ENCODE measurements around the gene MID1IP1. TPM values are rescaled to one million over a fixed set of nuclear protein-coding genes. Genes with fewer than 3 reads are reported as not detected.

The MID1IP1 gene
- total RNA-seq, 1 experiment from 2014 or later = 100 TPM

DNA sequence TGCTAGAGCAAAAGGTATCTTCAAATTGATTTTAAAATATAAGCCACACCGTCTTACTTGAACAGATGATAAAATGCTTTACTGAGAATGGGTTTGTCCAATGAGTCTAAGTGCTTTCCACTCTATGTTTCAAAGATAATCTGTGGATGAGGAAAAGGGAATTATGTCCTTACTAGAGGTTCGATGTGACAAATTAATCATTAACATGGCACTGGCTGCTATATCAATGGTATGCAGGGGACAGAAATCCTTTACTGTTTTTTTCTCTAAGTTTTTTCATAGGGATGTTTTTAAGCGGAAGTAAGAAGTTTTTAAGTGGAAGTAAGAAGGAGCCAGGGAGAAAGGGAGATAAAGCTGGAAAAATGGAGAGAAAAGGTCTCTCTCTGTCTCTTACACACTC lies 38.0 kb downstream of the MID1IP1 start:
- no peak for DNase-seq
- Histone ChIP-seq H3K14ac (ENCODE audit: insufficient read depth, low read length) (no peak overlapping the region), H3K23ac (ENCODE audit: insufficient read length, low read depth, low read length) (no peak overlapping the region), H3K4me1 (ENCODE audit: insufficient read depth, low read length) (no peaks in the 10 kb centered on the region), H3K4me2 (ENCODE audit: insufficient read depth, insufficient read length, low read length) (no peak overlapping the region), H3K9ac (ENCODE audit: extremely low read depth, insufficient read length, low read length) (no peak overlapping the region), H2BK20ac (ENCODE audit: low read depth, low read length, poor library complexity, severe bottlenecking) (no peak overlapping the region), H2BK15ac (ENCODE audit: low read depth, low read length) (no peak overlapping the region), H2AFZ (ENCODE audit: low read length) (no peak overlapping the region), H4K8ac (replicated peaks; ENCODE audit: insufficient read length, low read depth, low read length) (no peak overlapping the region), H3K27ac (ENCODE audit: insufficient read length, low read depth, low read length) (no peak overlapping the region), H3K18ac (ENCODE audit: insufficient read length, low read depth, low read length) (no peak overlapping the region), H3K56ac (ENCODE audit: insufficient read length, low read depth, low read length) (no peak overlapping the region), H3T11ph (ENCODE audit: low read length) (no peak overlapping the region), H2BK120ac (ENCODE audit: low read depth, low read length, poor library complexity, severe bottlenecking) (no peak overlapping the region), H3K4ac (ENCODE audit: low read depth, low read length) (no peak overlapping the region), H3K79me2 (ENCODE audit: insufficient read depth, low read length) (no peaks in the 10 kb centered on the region), H3K9me3 (ENCODE audit: control insufficient read depth, low read depth, low read length) (no peaks in the 10 kb centered on the region), H4K91ac (ENCODE audit: insufficient read length, low read depth, low read length) (no peak overlapping the region), H4K5ac (ENCODE audit: insufficient read length, low read depth, low read length) (no peak overlapping the region), H3K27me3 (ENCODE audit: insufficient read depth, low read length) (no peaks in the 10 kb centered on the region), H3K79me1 (ENCODE audit: insufficient read depth, low read depth, low read length, poor library complexity, severe bottlenecking) (no peaks in the 10 kb centered on the region), H3K23me2 (ENCODE audit: insufficient read length, low read depth, low read length, poor library complexity, severe bottlenecking) (no peaks in the 10 kb centered on the region), H2AK5ac (ENCODE audit: insufficient read length, low read length) (no peak overlapping the region), H2BK12ac (ENCODE audit: insufficient read length, low read depth, low read length) (no peak overlapping the region), H4K20me1 (ENCODE audit: control insufficient read depth, insufficient read depth, insufficient read length) (no peaks in the 10 kb centered on the region), H2BK5ac (ENCODE audit: insufficient read length, low read length) (no peak overlapping the region)
- no CpG with 5 or more reads among the region's 3 CpGs for WGBS (ENCODE audit: extremely low coverage, insufficient read length, low lambda C conversion rate)
- H3K4me3 Mint-ChIP-seq = no peak overlapping the region
- peaks cover 52 to 60% of the 10 kb centered on the region in 2 experiments for H3K9me3 Mint-ChIP-seq
- TF ChIP-seq, protein P1, sequence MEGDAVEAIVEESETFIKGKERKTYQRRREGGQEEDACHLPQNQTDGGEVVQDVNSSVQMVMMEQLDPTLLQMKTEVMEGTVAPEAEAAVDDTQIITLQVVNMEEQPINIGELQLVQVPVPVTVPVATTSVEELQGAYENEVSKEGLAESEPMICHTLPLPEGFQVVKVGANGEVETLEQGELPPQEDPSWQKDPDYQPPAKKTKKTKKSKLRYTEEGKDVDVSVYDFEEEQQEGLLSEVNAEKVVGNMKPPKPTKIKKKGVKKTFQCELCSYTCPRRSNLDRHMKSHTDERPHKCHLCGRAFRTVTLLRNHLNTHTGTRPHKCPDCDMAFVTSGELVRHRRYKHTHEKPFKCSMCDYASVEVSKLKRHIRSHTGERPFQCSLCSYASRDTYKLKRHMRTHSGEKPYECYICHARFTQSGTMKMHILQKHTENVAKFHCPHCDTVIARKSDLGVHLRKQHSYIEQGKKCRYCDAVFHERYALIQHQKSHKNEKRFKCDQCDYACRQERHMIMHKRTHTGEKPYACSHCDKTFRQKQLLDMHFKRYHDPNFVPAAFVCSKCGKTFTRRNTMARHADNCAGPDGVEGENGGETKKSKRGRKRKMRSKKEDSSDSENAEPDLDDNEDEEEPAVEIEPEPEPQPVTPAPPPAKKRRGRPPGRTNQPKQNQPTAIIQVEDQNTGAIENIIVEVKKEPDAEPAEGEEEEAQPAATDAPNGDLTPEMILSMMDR (conservative IDR thresholded peaks at IDR 0.05) = no peak
- H3K27ac Mint-ChIP-seq = no peak overlapping the region
- H3K4me1 Mint-ChIP-seq = peaks cover 0 to 3% of the 10 kb centered on the region in 2 experiments; a peak in 3 of 4 replicates
- H3K27me3 Mint-ChIP-seq (ENCODE audit: low read depth) = no peaks in the 10 kb centered on the region; the same call in 1 of the 2 replicates
- H3K36me3 Mint-ChIP-seq (ENCODE audit: insufficient read depth in 1 of 3, low read depth in 3 of 3) = no peaks in the 10 kb centered on the region; a peak in 2 of 7 replicates
